GM18861 (cell line): Measurements from ENCODE around the gene NPEPL1.

Experiments
- ATAC-seq: cut with Tn5 transposase; IDR thresholded peaks from one replicate; pipeline ENCODE4 v1.9.1; 2021; ENCODE audit not compliant: unreplicated experiment

Gene NPEPL1

DNA sequence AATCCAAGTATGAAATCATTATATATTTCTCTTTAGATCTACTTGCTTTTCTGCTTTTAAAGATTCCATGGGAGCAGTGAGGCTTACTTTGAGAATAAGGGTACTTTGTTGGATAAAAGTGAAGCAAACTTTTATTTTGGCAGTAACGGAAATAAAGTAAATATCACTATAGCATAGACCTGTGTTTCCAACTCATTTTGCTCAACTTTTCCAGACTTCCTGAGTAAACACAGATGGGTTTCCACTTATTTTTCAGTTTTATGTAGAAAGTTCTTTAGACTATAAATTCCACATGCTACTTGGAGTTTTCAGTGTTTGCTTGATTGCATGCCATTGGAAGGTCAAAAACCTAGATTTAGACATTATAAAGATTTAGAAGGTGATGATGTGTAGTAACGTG lies 35.3 kb upstream of the NPEPL1 start:
- no peak for ATAC-seq

DNA sequence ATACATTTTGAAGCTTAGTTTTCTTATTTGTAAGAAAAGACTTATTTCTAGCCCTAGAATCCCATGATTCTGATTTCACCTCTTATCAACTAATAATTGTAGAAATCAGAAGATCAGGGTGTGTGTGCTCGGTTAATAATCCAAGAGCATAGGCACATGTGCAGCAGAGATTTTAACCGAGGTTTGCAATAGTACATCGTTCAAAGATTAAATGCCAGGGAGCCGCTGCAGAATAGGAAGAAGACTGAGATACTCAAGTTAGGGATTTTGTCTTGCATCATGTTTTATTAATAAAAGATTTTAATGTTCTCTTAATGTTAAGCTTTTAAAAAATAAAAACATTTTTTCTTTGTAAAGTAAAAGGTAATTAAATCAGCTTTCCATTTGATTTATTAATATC lies 34.6 kb upstream of the NPEPL1 start:
- ATAC-seq = no peak

GRCh38 chr20:58658760-58659159 lies 33.8 kb upstream of the NPEPL1 start:
- ATAC-seq = no peak

DNA sequence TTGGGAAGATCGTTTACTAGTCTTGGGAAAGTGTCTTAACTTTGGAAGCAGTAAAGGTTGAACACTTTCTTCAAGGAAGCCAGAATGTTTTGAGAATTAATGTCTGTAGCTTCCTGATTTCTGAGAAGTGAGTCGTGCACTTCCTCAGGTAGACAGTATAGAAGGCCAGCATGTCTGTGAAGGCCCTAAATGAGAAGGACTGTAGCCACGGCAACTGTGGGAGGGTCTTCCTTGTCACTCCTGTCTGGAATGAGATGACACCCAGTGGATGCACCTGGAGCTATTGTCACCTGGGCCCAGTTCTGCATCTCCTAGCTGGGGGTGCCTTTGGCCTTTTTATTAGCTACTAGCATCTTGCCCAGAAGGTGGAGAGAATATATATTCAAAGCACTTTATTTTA lies 32.8 kb upstream of the NPEPL1 start:
- ATAC-seq = no peak

DNA sequence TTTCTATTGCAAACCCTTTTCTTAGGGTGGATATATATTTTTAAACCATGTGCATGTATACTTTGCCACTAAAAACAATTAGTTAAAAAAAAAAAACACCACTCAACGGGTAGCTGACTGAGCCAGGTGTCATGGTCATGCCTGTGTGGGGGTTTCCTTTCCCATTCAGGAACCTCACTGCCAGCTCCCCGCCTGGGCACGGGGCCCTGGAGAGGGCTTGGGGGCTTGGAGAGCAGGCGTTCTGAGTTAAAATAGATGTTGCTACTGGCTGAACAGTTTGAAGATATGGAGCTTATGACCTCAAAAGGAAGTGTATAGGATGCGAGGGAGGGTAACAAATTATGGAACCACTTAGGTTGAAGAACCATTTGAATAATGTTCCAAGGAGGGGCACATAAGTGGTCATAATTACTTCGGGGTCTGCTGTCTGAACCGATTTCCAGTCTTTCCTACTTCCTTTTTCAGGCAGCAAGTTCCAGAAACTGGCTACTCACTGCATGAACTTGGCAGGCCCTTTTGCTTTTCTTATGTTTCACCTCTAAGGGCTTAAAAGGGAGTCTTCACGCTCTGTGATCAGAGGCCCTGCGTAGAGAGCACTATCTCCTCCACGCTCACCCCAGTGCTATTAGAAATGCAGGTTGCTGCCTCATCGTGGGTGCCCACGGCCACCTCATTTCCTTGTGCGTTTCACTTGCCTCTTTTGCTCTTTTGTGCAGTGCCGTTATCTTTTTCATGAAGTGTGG lies 31.6 kb upstream of the NPEPL1 start:
- no peak for ATAC-seq

- ATAC-seq = no peak
These were observed 30.8 kb upstream of the NPEPL1 start for GRCh38 chr20:58661598-58662473.

DNA sequence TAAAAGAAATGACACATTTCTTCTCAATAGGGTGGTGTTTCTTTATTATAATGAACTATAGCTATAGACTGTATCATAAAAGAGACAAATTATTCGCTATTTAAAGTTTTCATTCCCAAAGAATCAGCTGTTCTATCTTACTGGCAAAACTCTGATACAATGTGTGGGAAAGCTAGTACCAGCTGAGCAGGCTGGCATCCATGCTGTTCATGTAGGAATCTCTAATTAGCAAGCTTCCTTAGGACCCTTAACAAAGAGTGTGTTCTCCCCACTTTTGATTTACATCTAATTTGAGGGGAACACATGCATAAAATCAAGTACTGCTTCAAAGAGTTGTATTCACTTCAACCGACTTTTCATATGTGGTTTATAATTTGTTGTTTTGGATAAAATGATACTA lies 28.3 kb upstream of the NPEPL1 start:
- no peak for ATAC-seq

- ATAC-seq = no peak
These were observed 27.7 kb upstream of the NPEPL1 start for GRCh38 chr20:58664883-58665282.

DNA sequence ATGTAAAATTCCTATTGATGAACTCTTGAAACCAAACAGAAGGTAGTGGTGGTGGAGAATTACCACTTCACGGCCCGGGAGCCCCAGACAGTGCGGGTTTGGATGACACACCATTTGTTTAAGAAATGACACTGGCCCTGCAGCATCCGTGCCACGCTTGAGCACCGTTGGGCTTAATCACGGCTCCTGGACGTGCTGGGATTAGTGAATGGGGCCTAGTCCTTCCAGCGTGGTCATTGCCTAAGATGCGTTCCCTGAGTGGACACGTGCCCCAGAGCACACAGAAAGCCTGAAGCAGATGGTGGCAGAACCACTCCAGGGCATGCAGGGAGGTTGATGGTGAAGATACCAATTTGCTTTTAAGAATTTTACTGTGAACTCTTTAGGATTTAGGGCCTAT lies 27.0 kb upstream of the NPEPL1 start:
- no peak for ATAC-seq

DNA sequence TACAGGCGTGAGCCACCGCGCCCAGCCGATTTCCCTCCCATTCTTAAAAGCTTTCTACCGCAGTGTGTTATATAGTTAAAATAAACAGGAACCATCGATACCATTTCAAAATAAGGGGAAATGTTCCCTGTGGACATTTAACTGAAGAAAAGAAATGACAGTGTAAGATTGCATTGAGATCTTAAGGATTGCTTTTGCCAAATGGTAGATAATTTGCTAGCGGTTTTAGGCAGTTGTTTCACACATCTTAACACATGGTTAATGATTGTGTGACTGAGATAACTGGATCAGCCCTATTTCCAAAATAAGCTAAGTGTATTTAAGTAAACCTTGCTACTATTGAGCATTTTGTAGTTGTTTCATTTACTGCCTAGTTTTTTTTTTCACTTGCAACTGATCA lies 25.9 kb upstream of the NPEPL1 start:
- ATAC-seq = no peak

DNA sequence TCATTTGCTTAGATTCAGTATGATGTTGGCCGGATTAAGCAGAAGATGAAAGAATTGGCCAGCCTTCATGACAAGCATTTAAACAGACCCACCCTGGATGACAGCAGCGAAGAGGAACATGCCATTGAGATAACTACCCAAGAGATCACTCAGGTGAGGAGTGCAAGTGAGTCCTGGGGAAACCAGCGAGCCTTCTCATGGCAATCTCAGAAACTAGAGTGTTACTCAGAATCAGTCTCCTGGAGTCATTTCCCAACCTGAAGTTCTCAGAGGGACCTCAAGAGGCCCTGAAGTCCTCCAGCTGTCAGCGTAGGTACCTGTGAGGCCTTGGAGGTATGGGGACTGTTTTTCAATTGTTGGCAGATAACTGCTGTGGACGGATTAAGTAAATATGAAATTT lies 24.6 kb upstream of the NPEPL1 start:
- no peak for ATAC-seq

GRCh38 chr20:58668901-58669286 lies 23.7 kb upstream of the NPEPL1 start:
- ATAC-seq = no peak

GRCh38 chr20:58669287-58670006 lies 23.2 kb upstream of the NPEPL1 start:
- ATAC-seq = peak; percentile 70

DNA sequence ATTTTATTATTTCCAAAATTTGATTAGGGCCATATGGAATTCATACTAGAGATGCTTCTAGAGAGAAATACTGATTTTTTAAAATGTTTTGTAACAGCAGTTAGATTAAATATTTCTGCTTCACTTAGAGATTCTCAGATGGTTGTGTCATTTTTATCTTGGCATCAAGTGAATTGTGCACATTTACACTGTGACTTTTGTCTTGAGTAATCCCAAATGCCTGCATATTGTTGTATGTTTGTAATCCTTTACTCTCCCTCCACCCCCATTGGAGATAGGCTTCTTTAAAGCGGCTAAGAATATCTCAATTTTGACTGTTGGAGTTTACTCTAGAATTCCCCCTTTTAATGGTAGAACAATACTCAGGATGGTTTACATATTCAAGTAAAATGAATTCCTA lies 22.5 kb upstream of the NPEPL1 start:
- no peak for ATAC-seq

GRCh38 chr20:58670659-58671058 lies 21.9 kb upstream of the NPEPL1 start:
- ATAC-seq = no peak

DNA sequence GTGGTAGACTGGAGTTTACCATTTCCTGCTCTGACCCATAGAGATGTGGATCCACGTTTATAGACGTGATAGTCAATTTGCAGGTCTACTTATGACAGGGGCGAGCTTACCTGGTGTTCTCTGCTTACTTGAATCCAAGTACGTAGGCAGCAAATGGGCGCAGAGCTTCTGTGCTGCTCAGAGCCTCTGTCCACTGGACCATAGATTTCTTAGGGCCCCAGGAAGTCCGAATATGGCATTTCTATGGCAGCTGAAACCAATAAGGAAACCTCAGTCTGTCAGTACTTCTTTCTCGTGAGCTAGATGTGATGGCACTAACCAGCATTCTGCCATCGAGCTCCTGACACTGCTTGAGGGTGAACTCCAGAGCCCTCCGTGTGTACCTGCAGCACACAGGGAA lies 19.5 kb upstream of the NPEPL1 start:
- ATAC-seq = no peak

- ATAC-seq = no peak
These were observed 17.4 kb upstream of the NPEPL1 start for GRCh38 chr20:58675146-58675584.

GRCh38 chr20:58675641-58676040 lies 17.0 kb upstream of the NPEPL1 start:
- ATAC-seq = no peak

- no peak for ATAC-seq
These were observed 16.4 kb upstream of the NPEPL1 start for GRCh38 chr20:58676161-58676560.

DNA sequence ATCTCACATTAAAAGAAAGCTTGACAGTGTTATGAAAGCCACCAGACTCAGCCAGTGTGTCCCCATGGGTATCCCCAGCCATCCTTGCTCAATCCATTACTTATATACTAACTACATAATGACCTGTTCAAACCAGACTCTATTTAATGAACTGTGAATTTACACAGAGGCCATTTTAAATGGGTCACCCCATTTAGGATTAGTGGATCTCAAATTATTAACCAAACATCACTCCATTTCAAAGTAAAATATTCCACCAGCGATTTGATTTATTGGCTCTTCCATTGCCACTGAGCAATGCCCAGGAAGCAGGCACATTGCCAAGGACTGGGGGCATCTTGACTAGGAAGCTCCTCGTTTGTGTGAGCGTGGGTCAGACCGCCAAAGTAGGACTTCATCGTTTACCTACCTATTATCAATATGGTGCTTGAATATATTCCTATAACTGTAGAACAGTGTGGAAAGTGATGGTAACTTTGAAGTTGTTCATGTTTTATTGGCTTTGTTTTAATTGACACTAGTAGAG lies 15.5 kb upstream of the NPEPL1 start:
- no peak for ATAC-seq

DNA sequence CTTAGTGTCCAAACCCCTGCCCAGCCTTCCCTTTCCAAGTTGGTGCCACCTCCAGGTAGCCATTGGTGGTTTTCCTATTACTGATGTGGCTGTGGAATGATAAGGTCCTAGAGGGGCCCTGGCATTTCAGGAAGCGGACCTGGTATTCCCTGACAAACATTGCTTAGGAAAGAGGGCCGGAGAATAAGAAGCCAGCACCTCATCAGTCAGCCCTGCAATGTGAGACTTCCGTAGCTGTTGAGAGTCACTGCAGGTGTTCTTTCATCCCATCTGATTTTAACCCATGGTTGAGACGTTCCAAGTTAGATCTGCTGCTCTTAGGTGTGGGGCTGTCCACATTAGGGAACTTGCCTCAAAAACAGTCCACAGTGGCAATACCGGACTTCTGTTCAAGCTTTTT lies 14.8 kb upstream of the NPEPL1 start:
- no peak for ATAC-seq
